Left ventricle myocardium inferior (tissue), 1 donor: Measurements from ENCODE around the gene EMCN. TPM values are rescaled to one million over a fixed set of nuclear protein-coding genes. Genes with fewer than 3 reads are reported as not detected.

Experiments used
- DNase-seq: peaks from one replicate; pipeline ENCODE4 v3.0.0-alpha.2; 2020
- H3K27ac ChIP-seq: fragments of 200-600 bp; replicated peaks from 2 replicates; pipeline ENCODE4 v1.8.0; 2021
- H3K27me3 ChIP-seq: fragments of 200-600 bp; 2 replicates; pipeline ENCODE4 v1.8.0; 2021; ENCODE audit warnings: low read depth
- H3K36me3 ChIP-seq: fragments of 200-600 bp; 2 replicates; pipeline ENCODE4 v1.8.0; 2021
- H3K4me1 ChIP-seq: fragments of 200-600 bp; 2 replicates; pipeline ENCODE4 v1.8.0; 2021
- H3K4me3 ChIP-seq: fragments of 200-600 bp; 2 replicates; pipeline ENCODE4 v1.8.0; 2021; ENCODE audit warnings: mild to moderate bottlenecking, moderate library complexity
- H3K9me3 ChIP-seq: fragments of 200-600 bp; replicated peaks from 2 replicates; pipeline ENCODE4 v1.8.0; 2021
- intact Hi-C: fragments of 100-400 bp; cut with micrococcal nuclease; formaldehyde crosslinking; loops from one replicate; pipeline ENCODE4 v1.11.0; 2022
- total RNA-seq: library from RNA; stranded (reverse); fragmentation: NEBNext Ultra II Directional; extraction: Animal tissue kit (Norgen Biotek cat#: 25700); gene quantifications from one replicate; pipeline ENCODE4 v1.2.1, GENCODE V29; 2021
- TF ChIP-seq, protein P1 (sequence below): fragments of 200-600 bp; IDR thresholded peaks from 2 replicates; pipeline ENCODE4 v1.8.0; 2021; ENCODE audit warnings: antibody characterized with exemption, mild to moderate bottlenecking, borderline replicate concordance
- donor health status: DM: no; HTN: yes; CAD: no; lungs with severe emphysema.

EMCN gene
- total RNA-seq, 1 donor from 2014 or later, result 43.6 TPM

DNA sequence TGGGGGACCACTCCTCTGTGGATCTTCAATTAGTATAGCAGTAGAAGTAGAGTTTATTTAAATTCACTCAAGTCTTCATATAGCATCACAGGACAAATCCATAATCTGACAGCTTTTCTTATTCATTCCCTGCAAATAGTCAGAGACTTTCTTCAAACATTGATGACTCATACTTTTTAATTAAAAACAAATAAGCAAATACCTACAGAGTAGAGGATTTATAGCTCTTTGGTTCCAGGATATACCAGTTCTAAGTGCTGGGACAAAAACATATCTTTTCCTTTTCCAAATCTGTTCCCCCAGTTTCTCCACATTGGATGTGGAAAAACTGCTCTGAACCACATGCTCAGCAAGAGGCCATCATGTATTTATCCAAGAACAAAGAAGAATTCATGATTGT lies 24.1 kb downstream of the EMCN start:
- no peaks in the 10 kb centered on the region for H3K27me3 ChIP-seq
- no peaks in the 10 kb centered on the region for H3K4me1 ChIP-seq
- H3K4me3 ChIP-seq, result no peak overlapping the region
- TF ChIP-seq, protein P1, sequence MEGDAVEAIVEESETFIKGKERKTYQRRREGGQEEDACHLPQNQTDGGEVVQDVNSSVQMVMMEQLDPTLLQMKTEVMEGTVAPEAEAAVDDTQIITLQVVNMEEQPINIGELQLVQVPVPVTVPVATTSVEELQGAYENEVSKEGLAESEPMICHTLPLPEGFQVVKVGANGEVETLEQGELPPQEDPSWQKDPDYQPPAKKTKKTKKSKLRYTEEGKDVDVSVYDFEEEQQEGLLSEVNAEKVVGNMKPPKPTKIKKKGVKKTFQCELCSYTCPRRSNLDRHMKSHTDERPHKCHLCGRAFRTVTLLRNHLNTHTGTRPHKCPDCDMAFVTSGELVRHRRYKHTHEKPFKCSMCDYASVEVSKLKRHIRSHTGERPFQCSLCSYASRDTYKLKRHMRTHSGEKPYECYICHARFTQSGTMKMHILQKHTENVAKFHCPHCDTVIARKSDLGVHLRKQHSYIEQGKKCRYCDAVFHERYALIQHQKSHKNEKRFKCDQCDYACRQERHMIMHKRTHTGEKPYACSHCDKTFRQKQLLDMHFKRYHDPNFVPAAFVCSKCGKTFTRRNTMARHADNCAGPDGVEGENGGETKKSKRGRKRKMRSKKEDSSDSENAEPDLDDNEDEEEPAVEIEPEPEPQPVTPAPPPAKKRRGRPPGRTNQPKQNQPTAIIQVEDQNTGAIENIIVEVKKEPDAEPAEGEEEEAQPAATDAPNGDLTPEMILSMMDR, result no peak
- no peak for DNase-seq
- H3K9me3 ChIP-seq, result peaks cover 39% of the 10 kb centered on the region
- no peaks in the 10 kb centered on the region for H3K36me3 ChIP-seq
- no peak overlapping the region for H3K27ac ChIP-seq
- intact Hi-C loops, result no loop called here

DNA sequence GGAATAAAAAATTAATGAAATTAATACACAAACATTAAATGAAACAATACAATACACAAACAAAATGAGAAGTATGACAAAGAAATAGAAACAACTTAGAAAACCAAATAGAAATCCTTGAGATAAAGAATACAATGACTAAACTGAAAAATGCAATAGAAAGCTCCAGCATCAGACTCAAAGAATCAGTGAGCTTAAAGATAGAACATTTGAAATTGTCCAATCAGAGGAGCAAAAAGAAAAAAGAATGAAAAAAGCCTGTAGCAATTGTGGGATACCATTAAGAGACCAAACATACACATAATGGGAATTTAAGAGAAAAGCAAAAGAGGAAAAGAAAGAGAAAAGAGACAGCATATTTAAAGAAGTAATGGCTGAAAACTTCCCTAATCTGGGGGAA lies 25.7 kb downstream of the EMCN start:
- Histone ChIP-seq H3K4me1 (no peaks in the 10 kb centered on the region), H3K9me3 (peaks cover 39% of the 10 kb centered on the region), H3K27me3 (no peaks in the 10 kb centered on the region), H3K4me3 (no peak overlapping the region), H3K36me3 (no peaks in the 10 kb centered on the region), H3K27ac (no peak overlapping the region)
- intact Hi-C loops, result no loop called here
- no peak for DNase-seq
- TF ChIP-seq, protein P1, result no peak

DNA sequence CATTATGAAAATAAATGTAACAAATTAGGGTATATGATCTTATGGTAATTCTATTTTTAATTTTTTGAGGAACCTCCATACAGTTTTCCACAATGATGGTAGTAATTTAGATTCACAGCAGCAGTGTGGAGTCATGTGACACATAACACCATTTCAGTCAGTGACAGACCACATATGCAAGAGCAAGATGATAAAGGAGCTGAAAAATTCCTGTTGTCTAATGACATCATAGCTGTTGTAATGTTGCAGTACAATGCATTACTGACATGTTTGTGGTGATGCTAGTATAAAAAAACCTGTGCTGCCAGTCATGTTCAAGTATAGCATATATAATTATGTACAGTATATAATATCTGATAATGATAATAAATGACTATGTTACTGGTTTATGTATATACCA lies 28.5 kb downstream of the EMCN start:
- Histone ChIP-seq H3K4me1 (no peaks in the 10 kb centered on the region), H3K36me3 (no peaks in the 10 kb centered on the region), H3K27ac (no peak overlapping the region), H3K4me3 (no peak overlapping the region), H3K27me3 (no peaks in the 10 kb centered on the region), H3K9me3 (peaks cover 39% of the 10 kb centered on the region)
- TF ChIP-seq, protein P1, result no peak
- DNase-seq, result no peak
- intact Hi-C loops, result no loop called here

DNA sequence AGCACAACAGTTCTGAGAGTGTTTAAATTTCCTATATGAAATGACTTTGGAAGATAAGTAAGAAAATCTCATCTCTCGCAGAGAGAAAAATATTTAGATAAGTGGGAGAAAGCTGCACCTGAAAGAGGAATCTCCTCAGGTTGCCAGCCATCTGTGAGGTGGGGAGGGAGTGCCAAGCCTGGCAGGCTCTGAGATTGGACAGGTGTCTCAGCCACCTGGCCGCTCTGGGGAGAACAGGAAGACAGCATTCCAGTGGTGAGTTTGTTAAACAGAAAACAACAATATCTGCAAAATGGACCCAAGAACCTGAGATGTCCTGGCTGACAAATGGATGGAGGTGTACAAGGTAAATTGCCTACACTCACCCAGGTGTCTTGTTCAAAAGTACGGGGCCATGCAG lies 31.3 kb downstream of the EMCN start:
- TF ChIP-seq, protein P1, result no peak
- no peaks in the 10 kb centered on the region for H3K4me1 ChIP-seq
- no peak overlapping the region for H3K27ac ChIP-seq
- H3K27me3 ChIP-seq, result no peaks in the 10 kb centered on the region
- no peak for DNase-seq
- peaks cover 11% of the 10 kb centered on the region for H3K9me3 ChIP-seq
- H3K4me3 ChIP-seq, result no peak overlapping the region
- H3K36me3 ChIP-seq, result no peaks in the 10 kb centered on the region
- intact Hi-C loops, result no loop called here

DNA sequence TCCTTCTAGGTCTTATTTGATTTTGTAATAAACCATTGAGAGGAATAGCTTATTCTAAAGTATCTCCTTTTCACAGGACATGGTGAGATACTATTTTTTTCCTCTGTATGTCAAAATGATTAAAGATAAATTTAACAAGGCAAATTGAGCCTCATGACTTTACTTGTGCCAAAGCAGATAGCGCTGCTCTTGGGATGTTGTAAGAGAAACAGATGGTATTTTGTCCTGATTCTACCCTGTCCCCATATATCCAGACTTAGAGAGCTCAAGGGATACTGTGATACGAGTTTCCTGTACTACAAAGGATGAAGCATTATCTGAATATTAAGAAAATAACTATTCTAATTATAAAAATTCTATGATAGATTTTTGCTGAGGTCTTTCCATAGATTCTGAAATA lies 34.0 kb downstream of the EMCN start:
- intact Hi-C loops, result no loop called here
- Histone ChIP-seq H3K27ac (no peak overlapping the region), H3K4me1 (no peaks in the 10 kb centered on the region)

More for the DNA sequence above, 34.0 kb downstream of the EMCN start:
- Histone ChIP-seq H3K4me3 (no peak overlapping the region), H3K9me3 (no peaks in the 10 kb centered on the region), H3K36me3 (no peaks in the 10 kb centered on the region), H3K27me3 (no peaks in the 10 kb centered on the region)
- no peak for DNase-seq
- TF ChIP-seq, protein P1, result no peak
